Gastroesophageal sphincter (tissue), 4 donors: ENCODE measurements around the gene PSMF1. TPM values are rescaled to one million over a fixed set of nuclear protein-coding genes. Genes with fewer than 3 reads are reported as not detected.
A peak's percentile ranks its signal among the peaks of the same experiment; 100 is the strongest.

Experiments
- ATAC-seq: fragments of 150-250 bp; one replicate; pipeline ENCODE4 v1.9.1; 2016; ENCODE audit warnings: mild to moderate bottlenecking, moderate library complexity
- H3K27ac ChIP-seq, 4 donors: fragments of 200-600 bp; sonication (generic) in 3 of 4; 1 replicate in 3 of 4; 2 replicates in 1 of 4; pipeline ENCODE4 v1.5.1; 2016 to 2019
- H3K27me3 ChIP-seq: fragments of 200-600 bp; sonication (generic); one replicate; pipeline ENCODE4 v1.5.1; 2019
- H3K36me3 ChIP-seq, 2 donors: fragments of 200-600 bp; sonication (generic); one replicate each; pipeline ENCODE4 v1.5.1; 2019; ENCODE audit warnings: control low read depth in 1 of 2
- H3K4me1 ChIP-seq, 3 donors: fragments of 200-600 bp; sonication (generic); 1 replicate in 2 of 3; 2 replicates in 1 of 3; pipeline ENCODE4 v1.5.1; 2016 to 2019; ENCODE audit warnings: control low read depth in 2 of 3
- H3K4me3 ChIP-seq, 2 donors: fragments of 200-600 bp; sonication (generic); one replicate each; pipeline ENCODE4 v1.5.1; 2019; ENCODE audit warnings: mild to moderate bottlenecking in 1 of 2, moderate library complexity in 1 of 2
- H3K9me3 ChIP-seq, 3 donors: fragments of 200-600 bp; sonication (generic); one replicate each; pipeline ENCODE4 v1.5.1; 2017 to 2019; ENCODE audit warnings: control low read depth in 2 of 3
- EP300 ChIP-seq: sonication (generic); formaldehyde crosslinking; IDR thresholded peaks from one replicate; pipeline ENCODE4 v1.6.1; 2017; ENCODE audit warnings: antibody characterized with exemption, mild to moderate bottlenecking
- POLR2A ChIP-seq, 2 donors: fragments of 450-650 bp; IDR thresholded peaks; one replicate each; pipeline ENCODE4 v1.6.1; 2017; ENCODE audit warnings: antibody characterized with exemption in 2 of 2, mild to moderate bottlenecking in 2 of 2, moderate library complexity in 1 of 2
- POLR2AphosphoS5 ChIP-seq: sonication (generic); formaldehyde crosslinking; IDR thresholded peaks from one replicate; pipeline ENCODE4 v1.6.1; 2017; ENCODE audit warnings: antibody characterized with exemption
- WGBS, 2 donors: methylation state at CpG; one replicate each; pipeline ENCODE4 v1.1.5; 2018; ENCODE audit warnings: low coverage in 1 of 2; 5-methylcytosine and 5-hydroxymethylcytosine counted together
- total RNA-seq, 4 donors: library from RNA; depleted of rRNA; stranded (reverse); fragments of >200 nt; gene quantifications; one replicate each; pipeline ENCODE4 v1.1.0, GENCODE V29; 2016
- TF ChIP-seq, protein P1 (sequence below), 4 experiments: fragments of 200-600 bp in 2 of 4; fragments of 450-650 bp in 2 of 4; sonication (generic) in 1 of 4; IDR thresholded peaks; one replicate each; pipeline ENCODE4 v1.5.1; 2017 to 2019; ENCODE audit warnings: antibody characterized with exemption in 4 of 4, mild to moderate bottlenecking in 2 of 4, moderate library complexity in 2 of 4

Gene PSMF1, protein sequence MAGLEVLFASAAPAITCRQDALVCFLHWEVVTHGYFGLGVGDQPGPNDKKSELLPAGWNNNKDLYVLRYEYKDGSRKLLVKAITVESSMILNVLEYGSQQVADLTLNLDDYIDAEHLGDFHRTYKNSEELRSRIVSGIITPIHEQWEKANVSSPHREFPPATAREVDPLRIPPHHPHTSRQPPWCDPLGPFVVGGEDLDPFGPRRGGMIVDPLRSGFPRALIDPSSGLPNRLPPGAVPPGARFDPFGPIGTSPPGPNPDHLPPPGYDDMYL
- total RNA-seq = 100 to 1,000 TPM in 3 of 4 donors, 10 to 100 TPM in 1; 99.6 to 118 (median 116) TPM

GRCh38 chr20:1118336-1119127 is at the start of gene PSMF1:
Gene PSMF1, plus strand, starts transcription at chr20:1118602. Its CDS starts 172 bp downstream, at chr20:1118774.
- WGBS, 2 donors = 0 to 3% methylated on average over 4 to 5 of the region's 62 CpGs
- TF ChIP-seq, protein P1, sequence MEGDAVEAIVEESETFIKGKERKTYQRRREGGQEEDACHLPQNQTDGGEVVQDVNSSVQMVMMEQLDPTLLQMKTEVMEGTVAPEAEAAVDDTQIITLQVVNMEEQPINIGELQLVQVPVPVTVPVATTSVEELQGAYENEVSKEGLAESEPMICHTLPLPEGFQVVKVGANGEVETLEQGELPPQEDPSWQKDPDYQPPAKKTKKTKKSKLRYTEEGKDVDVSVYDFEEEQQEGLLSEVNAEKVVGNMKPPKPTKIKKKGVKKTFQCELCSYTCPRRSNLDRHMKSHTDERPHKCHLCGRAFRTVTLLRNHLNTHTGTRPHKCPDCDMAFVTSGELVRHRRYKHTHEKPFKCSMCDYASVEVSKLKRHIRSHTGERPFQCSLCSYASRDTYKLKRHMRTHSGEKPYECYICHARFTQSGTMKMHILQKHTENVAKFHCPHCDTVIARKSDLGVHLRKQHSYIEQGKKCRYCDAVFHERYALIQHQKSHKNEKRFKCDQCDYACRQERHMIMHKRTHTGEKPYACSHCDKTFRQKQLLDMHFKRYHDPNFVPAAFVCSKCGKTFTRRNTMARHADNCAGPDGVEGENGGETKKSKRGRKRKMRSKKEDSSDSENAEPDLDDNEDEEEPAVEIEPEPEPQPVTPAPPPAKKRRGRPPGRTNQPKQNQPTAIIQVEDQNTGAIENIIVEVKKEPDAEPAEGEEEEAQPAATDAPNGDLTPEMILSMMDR (IDR thresholded peaks at IDR 0.05) = peak in 3 of 4 experiments; percentile 26 to 46 (median 41)
- TF ChIP-seq EP300 (no peak), POLR2A (IDR thresholded peaks at IDR 0.05) (peak in 1 of 2 donors; percentile 40), POLR2AphosphoS5 (peak; percentile 76)
- H3K27me3 ChIP-seq = no peaks in the 10 kb centered on the region
- no peaks in the 10 kb centered on the region for H3K9me3 ChIP-seq
- peaks cover 0 to 20% of the 10 kb centered on the region in 2 donors for H3K36me3 ChIP-seq
- H3K27ac ChIP-seq = peak within 1 kb of the TSS; percentile 25 to 88 (median 84)
- peak within 1 kb of the TSS; percentile 76 to 99 for H3K4me3 ChIP-seq
- peak; percentile 99 for ATAC-seq
- peaks cover 6 to 60% (median 28%) of the 10 kb centered on the region in 3 donors for H3K4me1 ChIP-seq

DNA sequence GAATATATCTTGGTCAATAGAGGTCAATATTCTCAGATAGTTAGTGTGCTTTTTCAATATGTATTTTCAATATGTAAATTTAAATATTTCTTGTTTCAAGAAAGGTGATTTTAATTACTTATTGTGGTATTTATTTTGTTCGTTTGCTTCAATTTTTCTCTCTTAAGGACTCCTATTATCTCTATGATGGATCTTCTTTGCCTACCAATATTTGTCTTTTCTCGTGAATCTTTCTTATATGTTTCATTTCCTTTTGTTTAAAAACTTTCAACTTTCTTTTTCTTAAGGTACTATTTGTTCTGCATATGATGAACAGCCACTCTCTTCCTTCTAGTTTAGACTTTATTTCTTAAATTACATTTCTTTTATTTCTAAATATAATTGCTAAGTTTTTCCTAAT is 46.1 kb upstream of the PSMF1 start:
- Histone ChIP-seq H3K27ac (no peak overlapping the region), H3K36me3 (no peaks in the 10 kb centered on the region), H3K4me1 (no peaks in the 10 kb centered on the region), H3K27me3 (no peaks in the 10 kb centered on the region), H3K4me3 (no peak overlapping the region), H3K9me3 (peaks cover 0 to 11% (median 0%) of the 10 kb centered on the region in 3 donors)
- TF ChIP-seq POLR2A (IDR thresholded peaks at IDR 0.05) (no peak), EP300 (no peak), POLR2AphosphoS5 (no peak)
- TF ChIP-seq, protein P1 (IDR thresholded peaks at IDR 0.05) = no peak
- no peak for ATAC-seq
- WGBS, 2 donors = 59 to 88% methylated on average over 2 of the region's 2 CpGs

- H3K4me1 ChIP-seq = no peaks in the 10 kb centered on the region
- H3K36me3 ChIP-seq = no peaks in the 10 kb centered on the region
- no peaks in the 10 kb centered on the region for H3K27me3 ChIP-seq
- TF ChIP-seq POLR2AphosphoS5 (no peak), POLR2A (IDR thresholded peaks at IDR 0.05) (no peak), EP300 (no peak)
- TF ChIP-seq, protein P1 (IDR thresholded peaks at IDR 0.05) = no peak
- H3K27ac ChIP-seq = no peak overlapping the region
- H3K9me3 ChIP-seq = peaks cover 0 to 4% (median 0%) of the 10 kb centered on the region in 3 donors
- 83% methylated on average over 1 of the region's 3 CpGs; no CpG with 5 or more reads in 1 of the 2 donors for whole genome bisulfite sequencing, 2 donors
- H3K4me3 ChIP-seq = no peak overlapping the region
- no peak for ATAC-seq
Observed at GRCh38 chr20:1075616-1076015, 42.8 kb upstream of the PSMF1 start.

DNA sequence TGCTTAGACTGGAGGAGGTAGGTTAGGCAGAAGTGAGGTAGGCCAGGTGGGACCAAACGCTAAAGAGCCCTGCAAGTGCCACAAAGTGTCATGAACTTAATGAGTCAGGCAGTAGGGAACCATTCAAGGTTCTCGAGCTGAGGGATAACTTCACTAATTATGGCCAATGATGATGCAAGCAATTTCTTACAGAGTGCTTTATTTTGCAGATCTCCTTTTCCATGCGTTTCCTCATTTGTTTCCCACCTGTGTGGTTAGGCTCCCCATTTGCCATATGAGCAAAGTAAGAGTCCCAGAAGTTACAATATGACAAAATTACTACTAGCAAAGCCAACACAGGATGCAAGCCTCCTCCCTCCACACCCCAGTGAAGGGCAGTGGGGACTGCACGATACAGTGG is 36.5 kb upstream of the PSMF1 start:
- no peak for TF ChIP-seq POLR2A (IDR thresholded peaks at IDR 0.05)
- TF ChIP-seq POLR2AphosphoS5 = no peak
- TF ChIP-seq, protein P1 (IDR thresholded peaks at IDR 0.05) = no peak
- no peak for TF ChIP-seq EP300
- WGBS, 2 donors = 89 to 97% methylated on average over 3 to 4 of the region's 4 CpGs
- H3K27ac ChIP-seq = no peak overlapping the region
- ATAC-seq = no peak
- H3K9me3 ChIP-seq = peaks cover 0 to 4% (median 0%) of the 10 kb centered on the region in 3 donors
- H3K27me3 ChIP-seq = no peaks in the 10 kb centered on the region
- H3K4me1 ChIP-seq = no peaks in the 10 kb centered on the region
- no peaks in the 10 kb centered on the region for H3K36me3 ChIP-seq
- H3K4me3 ChIP-seq = no peak overlapping the region
